ENCODE measurements around the gene CIB2. TPM values are rescaled to one million over a fixed set of nuclear protein-coding genes. Genes with fewer than 3 reads are reported as not detected.

CIB2 gene
- total and polyA plus RNA-seq, 4 donors, result 18.2 to 81.4 (median 46.5) TPM

- WGBS (ENCODE audit: insufficient coverage), result 87% methylated on average over 2 of the region's 3 CpGs
- peaks cover 12% of the 10 kb centered on the region for H3K4me1 ChIP-seq (ENCODE audit: control insufficient read depth, insufficient read depth, low read length)
- H3K36me3 ChIP-seq (ENCODE audit: control insufficient read depth, insufficient read depth, low read length), result no peaks in the 10 kb centered on the region
- no peak overlapping the region for H3K27ac ChIP-seq (ENCODE audit: low read depth, low read length)
- no peak for DNase-seq (ENCODE audit: low read depth in 4 of 6, low spot score in 6 of 6)
- H3K9me3 ChIP-seq (ENCODE audit: control insufficient read depth, insufficient read depth, low read length), result no peaks in the 10 kb centered on the region
- no peak overlapping the region for H3K4me3 ChIP-seq (ENCODE audit: low read depth, low read length)
- H3K27me3 ChIP-seq (ENCODE audit: control insufficient read depth, insufficient read depth, low read length), result no peaks in the 10 kb centered on the region
Observed at GRCh38 chr15:78090422-78091063, 40.7 kb downstream of the CIB2 start.

GRCh38 chr15:78088773-78089080 lies 42.5 kb downstream of the CIB2 start:
- Histone ChIP-seq H3K9me3 (ENCODE audit: control insufficient read depth, insufficient read depth, low read length) (no peaks in the 10 kb centered on the region), H3K36me3 (ENCODE audit: control insufficient read depth, insufficient read depth, low read length) (no peaks in the 10 kb centered on the region), H3K27me3 (ENCODE audit: control insufficient read depth, insufficient read depth, low read length) (no peaks in the 10 kb centered on the region), H3K4me3 (ENCODE audit: low read depth, low read length) (no peak overlapping the region), H3K4me1 (ENCODE audit: control insufficient read depth, insufficient read depth, low read length) (peaks cover 21% of the 10 kb centered on the region), H3K27ac (ENCODE audit: low read depth, low read length) (no peak overlapping the region)
- 71% methylated on average over 1 of the region's 3 CpGs for WGBS (ENCODE audit: insufficient coverage)
- DNase-seq (ENCODE audit: low read depth in 4 of 6, low spot score in 6 of 6), result no peak

- DNase-seq (ENCODE audit: low read depth in 4 of 6, low spot score in 6 of 6), result no peak
- no peaks in the 10 kb centered on the region for H3K27me3 ChIP-seq (ENCODE audit: control insufficient read depth, insufficient read depth, low read length)
- no peaks in the 10 kb centered on the region for H3K36me3 ChIP-seq (ENCODE audit: control insufficient read depth, insufficient read depth, low read length)
- H3K9me3 ChIP-seq (ENCODE audit: control insufficient read depth, insufficient read depth, low read length), result no peaks in the 10 kb centered on the region
- WGBS (ENCODE audit: insufficient coverage), result 76% methylated on average over 10 of the region's 12 CpGs
- H3K4me3 ChIP-seq (ENCODE audit: low read depth, low read length), result no peak overlapping the region
- peaks cover 25% of the 10 kb centered on the region for H3K4me1 ChIP-seq (ENCODE audit: control insufficient read depth, insufficient read depth, low read length)
- no peak overlapping the region for H3K27ac ChIP-seq (ENCODE audit: low read depth, low read length)
Observed at GRCh38 chr15:78087951-78088772, 43.1 kb downstream of the CIB2 start.

- Histone ChIP-seq H3K36me3 (ENCODE audit: control insufficient read depth, insufficient read depth, low read length) (no peaks in the 10 kb centered on the region), H3K4me1 (ENCODE audit: control insufficient read depth, insufficient read depth, low read length) (peaks cover 18% of the 10 kb centered on the region), H3K4me3 (ENCODE audit: low read depth, low read length) (no peak overlapping the region), H3K9me3 (ENCODE audit: control insufficient read depth, insufficient read depth, low read length) (no peaks in the 10 kb centered on the region), H3K27me3 (ENCODE audit: control insufficient read depth, insufficient read depth, low read length) (no peaks in the 10 kb centered on the region), H3K27ac (ENCODE audit: low read depth, low read length) (no peak overlapping the region)
- DNase-seq (ENCODE audit: low read depth in 4 of 6, low spot score in 6 of 6), result peak in 2 of 6 donors; percentile 50 to 73
- WGBS (ENCODE audit: insufficient coverage), result no CpG with 5 or more reads among the region's 1 CpG
Observed at GRCh38 chr15:78085928-78086327, 45.3 kb downstream of the CIB2 start.

GRCh38 chr15:78084449-78084750 lies 46.8 kb downstream of the CIB2 start:
- peaks cover 18% of the 10 kb centered on the region for H3K4me1 ChIP-seq (ENCODE audit: control insufficient read depth, insufficient read depth, low read length)
- H3K4me3 ChIP-seq (ENCODE audit: low read depth, low read length), result no peak overlapping the region
- no peaks in the 10 kb centered on the region for H3K27me3 ChIP-seq (ENCODE audit: control insufficient read depth, insufficient read depth, low read length)
- 51% methylated on average over 4 of the region's 5 CpGs for whole genome bisulfite sequencing (ENCODE audit: insufficient coverage)
- H3K36me3 ChIP-seq (ENCODE audit: control insufficient read depth, insufficient read depth, low read length), result no peaks in the 10 kb centered on the region
- DNase-seq (ENCODE audit: low read depth in 4 of 6, low spot score in 6 of 6), result no peak
- no peaks in the 10 kb centered on the region for H3K9me3 ChIP-seq (ENCODE audit: control insufficient read depth, insufficient read depth, low read length)
- H3K27ac ChIP-seq (ENCODE audit: low read depth, low read length), result no peak overlapping the region

GRCh38 chr15:78083687-78084448 lies 47.4 kb downstream of the CIB2 start:
- 78% methylated on average over 4 of the region's 6 CpGs for WGBS (ENCODE audit: insufficient coverage)
- H3K9me3 ChIP-seq (ENCODE audit: control insufficient read depth, insufficient read depth, low read length), result no peaks in the 10 kb centered on the region
- H3K4me3 ChIP-seq (ENCODE audit: low read depth, low read length), result no peak overlapping the region
- H3K36me3 ChIP-seq (ENCODE audit: control insufficient read depth, insufficient read depth, low read length), result no peaks in the 10 kb centered on the region
- H3K27me3 ChIP-seq (ENCODE audit: control insufficient read depth, insufficient read depth, low read length), result no peaks in the 10 kb centered on the region
- H3K4me1 ChIP-seq (ENCODE audit: control insufficient read depth, insufficient read depth, low read length), result peaks cover 18% of the 10 kb centered on the region
- H3K27ac ChIP-seq (ENCODE audit: low read depth, low read length), result no peak overlapping the region
- DNase-seq (ENCODE audit: low read depth in 4 of 6, low spot score in 6 of 6), result peak in 2 of 6 donors; percentile 24 to 88

- Histone ChIP-seq H3K27ac (ENCODE audit: low read depth, low read length) (no peak overlapping the region), H3K9me3 (ENCODE audit: control insufficient read depth, insufficient read depth, low read length) (no peaks in the 10 kb centered on the region), H3K4me3 (ENCODE audit: low read depth, low read length) (no peak overlapping the region), H3K27me3 (ENCODE audit: control insufficient read depth, insufficient read depth, low read length) (no peaks in the 10 kb centered on the region), H3K4me1 (ENCODE audit: control insufficient read depth, insufficient read depth, low read length) (peaks cover 18% of the 10 kb centered on the region), H3K36me3 (ENCODE audit: control insufficient read depth, insufficient read depth, low read length) (no peaks in the 10 kb centered on the region)
- 91% methylated on average over 4 of the region's 4 CpGs for WGBS (ENCODE audit: insufficient coverage)
- no peak for DNase-seq (ENCODE audit: low read depth in 4 of 6, low spot score in 6 of 6)
Observed at GRCh38 chr15:78083186-78083585, 48.1 kb downstream of the CIB2 start.

- 92% methylated on average over 1 of the region's 1 CpG for WGBS (ENCODE audit: insufficient coverage)
- DNase-seq (ENCODE audit: low read depth in 4 of 6, low spot score in 6 of 6), result no peak
- H3K9me3 ChIP-seq (ENCODE audit: control insufficient read depth, insufficient read depth, low read length), result no peaks in the 10 kb centered on the region
Observed at GRCh38 chr15:78082743-78083110, 48.5 kb downstream of the CIB2 start.

GRCh38 chr15:78082106-78082742 lies 49.0 kb downstream of the CIB2 start:
- Histone ChIP-seq H3K27me3 (ENCODE audit: control insufficient read depth, insufficient read depth, low read length) (no peaks in the 10 kb centered on the region), H3K4me1 (ENCODE audit: control insufficient read depth, insufficient read depth, low read length) (peaks cover 18% of the 10 kb centered on the region), H3K27ac (ENCODE audit: low read depth, low read length) (no peak overlapping the region), H3K9me3 (ENCODE audit: control insufficient read depth, insufficient read depth, low read length) (no peaks in the 10 kb centered on the region), H3K4me3 (ENCODE audit: low read depth, low read length) (no peak overlapping the region), H3K36me3 (ENCODE audit: control insufficient read depth, insufficient read depth, low read length) (no peaks in the 10 kb centered on the region)
- DNase-seq (ENCODE audit: low read depth in 4 of 6, low spot score in 6 of 6), result no peak
- 86% methylated on average over 5 of the region's 5 CpGs for WGBS (ENCODE audit: insufficient coverage)

More at GRCh38 chr15:78082743-78083110, 48.5 kb downstream of the CIB2 start:
- H3K36me3 ChIP-seq (ENCODE audit: control insufficient read depth, insufficient read depth, low read length), result no peaks in the 10 kb centered on the region
- peaks cover 18% of the 10 kb centered on the region for H3K4me1 ChIP-seq (ENCODE audit: control insufficient read depth, insufficient read depth, low read length)
- no peak overlapping the region for H3K4me3 ChIP-seq (ENCODE audit: low read depth, low read length)
- H3K27ac ChIP-seq (ENCODE audit: low read depth, low read length), result no peak overlapping the region
- no peaks in the 10 kb centered on the region for H3K27me3 ChIP-seq (ENCODE audit: control insufficient read depth, insufficient read depth, low read length)

Measured in spinal cord (tissue), 10 donors.